AG09319 (cell line): ENCODE measurements around the gene SPTBN4.
"Not testable (repeated sequence)": the region's sequence is repeated elsewhere in the genome, so short reads cannot be mapped to it uniquely, and the experiment has no call there.

Experiments used
- DNase-seq: peaks from one replicate; pipeline ENCODE4 v3.0.0-alpha.2; 2010; ENCODE audit warnings: low read depth; ENCODE audit errors: extremely low read depth
- CTCF ChIP-seq: IDR thresholded peaks from 2 replicates; pipeline ENCODE4 v1.5.1; 2011; ENCODE audit warnings: low read depth, mild to moderate bottlenecking, inconsistent platforms, low read length, moderate library complexity

The SPTBN4 gene

DNA sequence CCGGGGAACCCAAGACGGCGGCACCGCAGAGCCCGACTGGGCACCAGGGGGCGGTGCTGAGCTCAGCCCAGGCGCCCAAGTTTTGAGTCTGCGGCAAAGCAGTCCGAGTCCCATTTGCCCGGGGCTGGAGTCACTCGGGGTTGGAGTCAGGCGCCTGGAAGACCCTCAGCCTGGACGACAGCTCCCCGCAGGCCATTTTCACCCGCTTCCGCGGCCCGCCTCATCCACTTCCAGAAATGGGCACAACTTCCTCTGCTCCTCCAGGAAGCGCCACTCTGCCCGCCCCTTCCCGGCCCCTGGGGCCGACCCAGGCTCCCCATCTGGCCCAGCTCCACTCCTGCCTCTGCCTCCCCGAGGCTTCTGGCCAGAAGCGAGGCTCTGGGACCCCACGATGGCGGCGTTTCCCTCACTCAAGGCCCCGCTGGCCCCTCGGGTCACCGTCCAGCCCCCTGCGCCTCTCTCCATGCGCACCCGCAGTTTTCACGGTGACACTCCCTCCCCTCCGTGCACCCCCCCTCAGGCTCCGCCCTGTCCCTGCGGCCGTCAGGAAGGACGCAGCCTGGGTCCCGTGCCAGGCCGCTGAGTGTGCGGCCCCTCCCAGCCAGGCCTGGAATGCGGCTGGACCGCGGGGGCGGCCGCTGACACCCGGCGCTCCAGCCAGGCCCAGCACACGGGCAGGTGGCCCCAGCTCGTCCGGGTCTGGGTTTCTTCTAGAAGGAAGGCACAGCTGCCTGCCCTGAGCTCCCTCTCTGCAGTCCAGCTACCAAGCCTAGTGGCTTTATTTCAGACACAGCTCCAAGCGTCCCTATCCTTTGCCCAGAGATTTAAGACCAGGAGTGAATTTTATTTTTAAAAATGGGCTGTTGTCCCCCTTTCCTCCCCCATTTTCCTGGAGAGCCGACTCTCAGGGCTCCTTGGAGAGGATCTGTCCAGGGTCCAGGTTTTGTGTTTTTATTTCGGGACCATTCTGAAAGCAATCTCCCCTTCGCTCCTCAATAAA is 45.7 kb upstream of the SPTBN4 start:
- TF ChIP-seq CTCF, result peak; percentile 100

GRCh38 chr19:40421993-40422747 is 44.6 kb upstream of the SPTBN4 start:
- no peak for DNase-seq
- TF ChIP-seq CTCF, result no peak

More for the DNA sequence above, 45.7 kb upstream of the SPTBN4 start:
- DNase-seq, result peak; percentile 80

DNA sequence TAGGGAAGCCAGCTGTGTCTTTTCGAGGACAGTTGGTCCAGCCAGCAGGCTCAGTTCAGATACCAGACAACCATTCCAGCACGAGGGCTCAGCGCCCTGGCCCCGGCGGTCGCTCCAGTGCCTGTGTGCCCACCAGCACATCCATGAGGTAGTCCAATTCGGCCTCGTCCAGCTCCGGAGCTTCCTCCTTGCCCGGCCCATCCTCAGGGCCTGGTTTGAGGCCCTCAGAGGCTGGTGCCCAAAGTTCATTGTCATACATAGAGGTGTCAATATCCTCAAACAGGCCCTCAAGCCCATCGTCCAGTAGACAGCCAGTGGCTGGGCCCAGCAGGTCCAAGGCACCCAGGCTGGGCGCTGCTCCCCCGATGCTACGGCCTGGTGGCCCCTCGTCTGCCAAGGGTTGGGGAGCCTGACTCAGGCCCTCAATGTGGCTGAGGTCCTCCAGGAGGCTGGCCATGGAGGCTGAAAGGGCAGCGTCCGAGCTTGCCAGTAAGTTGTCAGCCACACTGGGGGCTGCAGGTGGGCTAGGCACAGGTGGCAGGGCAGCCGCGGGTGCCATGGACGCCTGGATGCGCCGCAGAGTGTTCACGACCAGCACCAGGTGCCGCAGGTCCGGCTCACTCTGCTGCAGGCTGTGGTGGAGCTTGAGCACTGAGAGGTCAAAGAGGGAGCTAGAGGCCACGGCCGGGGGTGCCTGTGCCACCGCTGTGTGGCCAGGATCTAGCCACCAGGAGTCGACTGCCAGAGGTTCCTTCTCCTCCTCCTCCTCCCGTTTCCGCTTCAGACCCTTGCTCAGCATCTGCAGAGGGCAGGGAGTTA is 43.8 kb upstream of the SPTBN4 start:
- no peak for TF ChIP-seq CTCF
- no peak for DNase-seq

GRCh38 chr19:40423938-40424337 is 42.9 kb upstream of the SPTBN4 start:
- no peak for DNase-seq
- no peak for TF ChIP-seq CTCF

DNA sequence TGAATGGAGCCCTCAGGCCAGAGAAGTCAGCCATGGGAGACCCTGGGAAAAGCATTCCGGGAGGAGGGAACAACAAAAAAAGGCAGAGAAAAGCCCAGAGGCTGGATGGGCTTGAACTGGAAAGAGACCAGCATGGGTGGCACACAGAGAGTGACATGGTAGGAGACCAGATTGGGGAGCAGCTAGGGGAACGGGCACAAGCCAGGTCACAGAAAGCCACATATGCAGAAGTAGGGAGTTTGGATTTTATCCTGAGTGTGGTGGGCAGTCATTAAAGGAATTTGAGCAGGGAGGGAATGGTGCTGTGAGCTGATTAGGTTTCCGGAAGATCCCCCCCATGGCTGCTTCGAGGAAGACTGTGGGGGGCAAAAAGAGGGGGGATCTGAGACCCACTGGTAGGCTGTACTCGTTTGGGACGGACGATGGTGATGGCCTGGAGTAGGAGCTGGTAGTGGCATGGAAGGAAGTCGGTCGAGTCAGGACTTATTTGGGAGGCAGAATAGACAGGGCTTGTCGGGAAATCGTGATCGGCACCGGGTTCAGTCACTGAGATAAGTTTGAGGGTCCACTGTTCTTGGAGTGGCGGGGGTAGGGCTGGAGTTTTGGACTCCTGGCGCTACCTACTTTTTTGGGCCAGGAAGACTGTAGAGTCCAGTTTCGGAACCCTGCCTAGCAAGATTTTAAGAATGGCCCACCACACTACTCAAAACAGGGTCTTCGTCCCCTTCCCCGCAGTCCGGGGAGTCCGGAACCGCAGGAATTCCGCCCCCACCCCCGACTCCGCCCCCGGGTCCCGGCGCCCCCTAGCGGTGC is 42.0 kb upstream of the SPTBN4 start:
- TF ChIP-seq CTCF, result no peak
- DNase-seq, result no peak

DNA sequence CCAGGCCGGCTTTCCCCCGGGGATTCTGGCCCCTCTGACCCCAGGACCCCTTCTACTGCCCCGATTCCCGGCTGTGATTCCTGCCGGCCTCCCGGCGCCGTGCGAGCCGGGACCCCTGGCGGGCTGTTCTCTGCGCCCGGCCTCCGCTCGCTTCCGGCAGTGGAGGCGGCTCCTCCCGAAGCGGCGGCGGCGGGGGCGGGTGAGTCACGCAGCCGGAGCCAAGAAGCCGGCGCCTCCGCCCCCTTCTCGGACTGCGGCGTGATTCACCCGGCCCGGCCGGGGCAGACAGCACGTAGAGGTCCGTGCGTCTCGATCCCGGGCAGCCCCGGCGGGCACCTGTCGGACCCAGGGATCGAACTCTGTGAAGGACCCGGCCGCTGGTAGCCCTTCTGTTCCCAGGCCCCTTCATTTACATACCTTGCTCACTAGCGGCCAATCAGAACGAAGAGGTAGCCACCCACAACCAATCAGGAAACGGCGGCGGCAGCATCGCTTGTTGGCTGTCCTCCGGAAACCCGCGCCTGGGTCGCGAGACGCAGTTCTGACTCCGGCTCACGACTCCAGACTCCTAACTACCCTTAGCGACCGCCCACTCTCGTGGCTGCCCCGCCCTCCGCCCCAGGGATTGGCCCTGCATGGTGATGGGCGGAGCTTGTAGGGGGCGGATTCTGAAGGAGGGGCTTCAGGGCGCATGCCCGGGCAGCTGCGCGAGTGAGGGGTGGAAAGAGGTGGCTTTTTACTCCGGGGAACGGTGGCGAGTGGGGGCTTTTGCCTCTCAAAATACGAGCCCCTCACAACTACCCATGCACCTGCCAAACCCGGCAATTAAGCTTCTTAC is 41.1 kb upstream of the SPTBN4 start, which contains the start of gene SERTAD1:
Gene SERTAD1 (minus strand): TSS at position 543 of the 838 bp plus-strand sequence. CDS start 2,446 bp downstream, outside the sequence.
- peak; percentile 98 for DNase-seq
- peak; percentile 62 for TF ChIP-seq CTCF

DNA sequence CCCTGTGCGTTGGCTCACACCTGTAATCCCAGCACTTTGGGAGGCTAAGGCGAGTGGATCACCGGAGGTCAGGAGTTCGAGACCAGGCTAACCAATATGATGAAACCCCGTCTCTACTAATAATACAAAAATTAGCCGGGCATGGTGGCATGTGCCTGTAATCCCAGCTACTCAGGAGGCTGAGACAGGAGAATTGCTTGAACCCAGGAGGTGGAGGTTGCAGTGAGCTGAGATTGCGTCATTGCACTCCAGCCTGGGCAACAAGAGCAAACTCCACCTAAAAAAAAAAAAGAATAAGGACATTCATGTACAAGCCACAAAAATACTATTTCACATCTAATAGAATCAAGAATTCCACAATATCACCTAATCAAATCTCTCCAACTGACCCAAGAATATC is 38.6 kb upstream of the SPTBN4 start:
- not testable (repeated sequence) for DNase-seq

DNA sequence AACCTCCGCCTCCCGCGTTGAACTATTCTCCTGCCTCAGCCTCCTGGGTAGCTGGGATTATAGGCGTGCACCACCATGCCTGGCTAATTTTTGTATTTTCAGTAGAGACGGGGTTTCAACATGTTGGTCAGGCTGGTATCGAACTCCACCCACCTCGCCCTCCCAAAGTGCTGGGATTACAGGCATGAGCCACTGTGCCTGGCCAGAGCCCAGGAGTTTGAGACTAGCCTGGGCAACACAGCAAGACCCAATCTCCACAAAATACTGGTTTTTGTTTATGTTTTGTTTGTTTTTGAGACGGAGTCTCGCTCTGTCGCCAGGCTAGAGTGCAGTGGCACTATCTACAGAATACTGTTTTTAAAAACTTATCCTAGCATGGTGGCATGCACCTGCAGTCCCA is 36.6 kb upstream of the SPTBN4 start:
- DNase-seq, result not testable (repeated sequence)
